Activated CD4-positive, alpha-beta memory T cell treated with anti-CD3 and anti-CD28 coated beads for 36 hours (primary cell): ENCODE data around the gene DIS3L2. TPM values are rescaled to one million over a fixed set of nuclear protein-coding genes. Genes with fewer than 3 reads are reported as not detected.

Source experiments
- CTCF ChIA-PET: fragments of 350-600 bp; sonication (Branson Sonifier 250); formaldehyde crosslinking; loops from one replicate; lab custom pipeline; 2021; ENCODE audit warnings: antibody characterized with exemption, inconsistent platforms; lab: Charles Lee
- POLR2A ChIA-PET: fragments of 350-600 bp; sonication (Branson Sonifier 250); formaldehyde crosslinking; loops from one replicate; lab custom pipeline; 2021; ENCODE audit warnings: antibody characterized with exemption; lab: Charles Lee
- DNase-seq: peaks from one replicate; pipeline ENCODE4 v3.0.0-alpha.2; 2020
- H3K27ac Mint-ChIP-seq: one replicate; pipeline ENCODE4 v1.8.0; 2021; ENCODE audit warnings: mixed read lengths
- H3K27me3 Mint-ChIP-seq: one replicate; pipeline ENCODE4 v1.8.0; 2021; ENCODE audit warnings: mixed read lengths
- H3K36me3 Mint-ChIP-seq: one replicate; pipeline ENCODE4 v1.8.0; 2021; ENCODE audit warnings: mixed read lengths
- H3K4me1 Mint-ChIP-seq: one replicate; pipeline ENCODE4 v1.8.0; 2021; ENCODE audit warnings: low read depth, mixed read lengths
- H3K4me3 Mint-ChIP-seq: one replicate; pipeline ENCODE4 v1.8.0; 2021; ENCODE audit warnings: mild to moderate bottlenecking, mixed read lengths
- H3K9me3 Mint-ChIP-seq: one replicate; pipeline ENCODE4 v1.8.0; 2021; ENCODE audit warnings: mixed read lengths
- intact Hi-C: fragments of 100-400 bp; cut with micrococcal nuclease; formaldehyde crosslinking; loops from one replicate; pipeline ENCODE4 v1.15.1; 2023
- total RNA-seq, 2 experiments: library from RNA; stranded (reverse); gene quantifications; one replicate each; pipeline ENCODE4 v1.2.3, GENCODE V29; 2021

DIS3L2 gene
- total RNA-seq, 2 experiments from 2014 or later = 20.5 to 25.7 TPM

DNA sequence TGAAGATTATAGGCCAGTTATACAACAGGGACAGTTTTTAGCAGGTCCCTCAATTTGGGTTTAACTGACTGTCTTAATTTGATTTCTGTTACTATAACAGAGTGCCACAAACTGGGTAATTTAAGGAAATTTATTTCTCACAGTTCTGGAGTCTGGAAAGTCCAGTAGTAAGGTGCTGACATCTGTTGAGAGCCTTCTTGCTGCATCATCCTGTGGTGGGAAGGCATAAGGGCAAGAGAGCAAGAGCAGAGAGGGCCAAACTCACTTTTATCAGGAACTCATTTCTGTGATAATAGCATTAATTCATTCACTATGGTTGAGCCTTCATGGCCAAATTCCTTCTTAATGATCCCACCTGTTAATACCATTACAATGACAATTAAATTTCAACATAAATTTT, 36.5 kb downstream of the DIS3L2 start:
- POLR2A ChIA-PET = no interaction called here
- H3K27me3 Mint-ChIP-seq = no peaks in the 10 kb centered on the region

DNA sequence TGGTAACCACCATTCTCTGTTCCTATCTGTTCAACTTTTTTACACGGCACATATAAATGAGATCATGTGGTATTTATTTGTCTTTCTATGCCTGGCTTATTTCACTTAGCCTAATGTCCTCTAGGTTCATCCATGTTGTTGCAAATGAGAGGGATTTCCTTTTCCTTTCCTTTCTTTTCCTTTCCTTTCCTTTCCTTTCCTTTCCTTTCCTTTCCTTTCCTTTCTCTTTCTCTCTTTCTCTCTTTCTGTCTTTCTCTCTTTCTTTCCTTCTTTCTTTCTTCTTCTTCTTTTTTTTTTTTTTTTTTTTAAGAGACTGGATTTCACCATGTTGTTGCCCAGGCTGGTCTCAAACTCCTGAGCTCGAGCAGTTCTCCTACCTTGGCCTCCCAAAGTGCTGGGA, 38.9 kb downstream of the DIS3L2 start:
- Mint-ChIP-seq H3K9me3 (no peaks in the 10 kb centered on the region), H3K27ac (no peak overlapping the region), H3K36me3 (peaks cover under 1% of the 10 kb centered on the region), H3K4me3 (no peak overlapping the region), H3K4me1 (peaks cover 21% of the 10 kb centered on the region), H3K27me3 (no peaks in the 10 kb centered on the region)
- intact Hi-C loops = no loop called here
- no peak for DNase-seq
- CTCF ChIA-PET = no interaction called here
- POLR2A ChIA-PET = no interaction called here

More for the DNA sequence above, 36.5 kb downstream of the DIS3L2 start:
- Mint-ChIP-seq H3K36me3 (no peaks in the 10 kb centered on the region), H3K27ac (no peak overlapping the region), H3K4me3 (no peak overlapping the region), H3K9me3 (no peaks in the 10 kb centered on the region), H3K4me1 (peaks cover 30% of the 10 kb centered on the region)
- CTCF ChIA-PET = no interaction called here
- no peak for DNase-seq
- intact Hi-C loops = no loop called here

DNA sequence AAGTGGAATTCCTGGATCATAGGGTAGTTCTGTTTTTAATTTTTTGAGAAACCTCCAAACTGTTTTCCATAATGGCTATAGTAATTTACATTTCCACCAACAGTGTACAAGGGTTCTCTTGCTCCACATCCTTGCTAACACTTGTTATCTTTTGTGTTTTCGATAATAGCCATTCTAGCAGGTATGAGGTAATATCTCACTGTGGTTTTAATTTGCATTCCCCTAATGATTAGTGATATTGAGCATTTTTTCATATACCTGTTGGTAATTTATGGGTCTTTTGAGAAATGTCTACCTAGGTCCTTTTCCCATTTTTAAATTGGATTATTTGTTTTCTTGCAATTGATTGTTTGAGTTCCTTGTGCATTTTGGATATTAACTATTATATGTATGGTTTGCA, 39.6 kb downstream of the DIS3L2 start:
- intact Hi-C loops = no loop called here
- H3K9me3 Mint-ChIP-seq = no peaks in the 10 kb centered on the region
- ChIA-PET POLR2A (no interaction called here), CTCF (no interaction called here)
- H3K27me3 Mint-ChIP-seq = no peaks in the 10 kb centered on the region
- H3K27ac Mint-ChIP-seq = no peak overlapping the region
- H3K4me3 Mint-ChIP-seq = no peak overlapping the region
- peaks cover 17% of the 10 kb centered on the region for H3K4me1 Mint-ChIP-seq
- peaks cover 3% of the 10 kb centered on the region for H3K36me3 Mint-ChIP-seq
- DNase-seq = no peak

DNA sequence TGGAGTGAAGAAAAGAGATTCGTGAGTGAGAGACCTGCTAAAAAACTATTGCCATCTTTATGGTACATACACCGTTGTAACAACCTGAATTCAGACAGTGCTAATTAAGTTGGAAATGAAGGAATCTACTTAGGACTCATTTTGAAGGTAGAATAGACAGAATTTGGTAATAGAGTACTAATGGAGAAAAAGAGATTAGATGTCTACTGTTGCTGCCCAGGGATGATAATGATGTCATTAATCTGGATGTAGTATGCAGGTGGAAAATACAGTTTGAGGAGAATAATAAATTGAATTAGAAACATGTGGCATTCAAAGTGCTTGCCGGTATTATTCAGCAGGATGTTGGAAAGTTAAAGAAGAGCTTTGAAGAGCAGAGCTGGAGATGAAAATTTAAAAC, 44.7 kb downstream of the DIS3L2 start:
- Mint-ChIP-seq H3K27me3 (no peaks in the 10 kb centered on the region), H3K4me1 (peaks cover 11% of the 10 kb centered on the region), H3K9me3 (no peaks in the 10 kb centered on the region), H3K36me3 (peaks cover 8% of the 10 kb centered on the region), H3K27ac (no peak overlapping the region), H3K4me3 (no peak overlapping the region)
- ChIA-PET CTCF (no interaction called here), POLR2A (no interaction called here)
- DNase-seq = no peak
- intact Hi-C loops = no loop called here

DNA sequence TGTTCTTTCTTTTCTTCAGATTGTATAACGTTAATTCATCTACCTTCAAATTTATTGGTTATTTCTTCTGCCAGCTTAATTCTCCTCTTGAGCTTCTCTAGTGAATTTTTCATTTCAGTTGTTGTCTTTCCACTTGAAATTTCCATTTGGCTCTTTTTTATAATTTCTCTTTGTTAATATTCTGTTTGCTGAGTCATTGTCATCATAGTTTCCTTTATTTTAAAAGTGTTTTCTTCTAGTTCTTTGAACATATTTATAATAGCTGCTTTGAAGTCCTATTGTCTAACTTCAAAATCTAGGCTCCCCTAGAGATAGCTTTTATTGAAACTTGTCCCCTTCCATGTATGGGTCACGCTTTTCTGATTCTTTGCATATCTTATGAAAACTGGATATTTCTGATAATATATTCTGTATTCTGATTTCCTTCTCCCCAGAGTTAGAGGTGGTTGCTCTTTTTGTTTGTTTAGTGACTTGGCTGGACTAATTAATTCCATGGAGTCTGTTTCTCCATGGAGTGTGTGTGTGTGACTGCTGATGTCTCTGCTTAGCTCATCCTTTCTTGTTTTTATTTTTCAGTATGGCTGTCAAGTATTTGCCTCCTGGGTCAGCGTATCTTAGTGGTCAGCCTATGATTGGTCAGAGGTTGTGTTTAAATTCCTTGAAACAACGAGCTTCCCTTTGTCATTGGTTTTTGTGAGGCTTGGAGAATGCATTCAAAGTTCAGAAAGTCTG, 47.6 kb downstream of the DIS3L2 start:
- CTCF ChIA-PET = no interaction called here
- Mint-ChIP-seq H3K36me3 (peaks cover 8% of the 10 kb centered on the region), H3K27me3 (no peaks in the 10 kb centered on the region), H3K4me3 (no peak overlapping the region), H3K4me1 (peaks cover 3% of the 10 kb centered on the region), H3K9me3 (no peaks in the 10 kb centered on the region), H3K27ac (no peak overlapping the region)
- POLR2A ChIA-PET = no interaction called here
- intact Hi-C loops = no loop called here
- no peak for DNase-seq

DNA sequence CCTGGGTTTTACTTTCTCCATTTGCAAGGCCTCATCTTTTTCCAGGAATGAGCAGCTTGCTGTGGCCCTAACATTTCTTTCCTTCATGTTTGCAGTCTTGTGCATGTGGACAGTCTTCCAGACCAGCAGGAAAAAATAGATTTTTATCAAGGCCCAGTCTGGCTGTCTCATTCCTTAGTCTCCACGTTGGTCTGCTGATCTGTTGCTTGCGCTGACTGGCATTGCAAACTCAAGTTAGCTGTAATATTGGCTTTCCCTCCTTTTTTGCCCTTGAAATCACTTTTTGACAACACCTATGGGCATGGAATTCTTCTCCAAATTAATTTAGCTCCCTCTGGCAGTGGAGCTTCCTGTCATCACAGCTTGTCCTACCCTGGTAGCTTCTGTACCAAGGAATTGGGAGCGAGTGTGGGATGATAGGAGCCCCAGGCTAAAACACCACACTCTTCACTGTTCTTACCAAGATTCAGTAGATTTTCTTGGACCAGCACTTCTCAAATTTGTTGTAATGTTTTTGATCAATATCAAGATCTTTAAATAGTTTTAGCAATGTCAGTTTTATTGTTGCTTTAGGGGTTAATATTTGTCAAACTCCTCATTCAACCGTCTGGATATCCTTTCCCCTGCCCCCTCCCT, 48.2 kb downstream of the DIS3L2 start:
- no peaks in the 10 kb centered on the region for H3K27me3 Mint-ChIP-seq
- H3K4me3 Mint-ChIP-seq = no peak overlapping the region
- ChIA-PET CTCF (no interaction called here), POLR2A (no interaction called here)
- no peaks in the 10 kb centered on the region for H3K9me3 Mint-ChIP-seq
- DNase-seq = no peak
- intact Hi-C loops = no loop called here
- H3K36me3 Mint-ChIP-seq = peaks cover 11% of the 10 kb centered on the region
- peaks cover 3% of the 10 kb centered on the region for H3K4me1 Mint-ChIP-seq
- no peak overlapping the region for H3K27ac Mint-ChIP-seq

DNA sequence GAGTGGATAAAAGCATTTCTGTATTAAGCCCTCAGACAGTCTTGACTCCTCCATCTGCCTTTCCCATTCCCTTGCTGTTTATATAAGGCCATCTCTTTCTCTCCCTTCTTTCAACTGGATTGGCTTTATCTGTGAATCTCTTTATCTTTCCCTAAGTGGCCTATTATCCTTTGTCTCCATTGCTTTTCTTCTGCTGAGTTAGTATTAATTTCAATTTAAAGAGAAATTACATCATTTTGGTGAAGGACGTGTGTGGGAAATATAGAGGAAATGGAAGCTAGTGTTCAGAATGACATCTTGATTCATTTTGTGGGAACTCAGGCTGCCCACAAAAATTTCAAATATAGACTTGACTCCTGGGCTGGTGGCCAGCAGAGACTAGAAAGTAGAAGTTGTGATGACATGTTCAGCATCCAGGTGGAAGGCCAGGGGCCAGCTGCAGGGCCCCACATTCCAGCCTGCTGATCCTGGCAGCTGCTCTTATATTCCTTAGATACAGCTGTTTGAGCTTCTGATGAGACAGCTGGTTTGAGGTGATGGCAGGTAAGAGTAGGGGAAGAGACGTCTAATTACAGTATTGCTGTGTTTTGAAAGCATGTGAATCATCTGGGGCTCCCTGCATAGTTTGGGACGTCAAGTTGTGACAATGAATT, 52.3 kb downstream of the DIS3L2 start:
- ChIA-PET POLR2A (no interaction called here), CTCF (interaction anchor here (0.6 to 0.9 kb wide), 2 partner anchors 12 to 552 kb away, joined by 3 read pairs; no protein-coding TSS in a partner anchor)
- H3K27me3 Mint-ChIP-seq = no peaks in the 10 kb centered on the region
- intact Hi-C loops = no loop called here
- H3K27ac Mint-ChIP-seq = no peak overlapping the region
- H3K4me1 Mint-ChIP-seq = peaks cover 10% of the 10 kb centered on the region
- H3K9me3 Mint-ChIP-seq = no peaks in the 10 kb centered on the region
- H3K4me3 Mint-ChIP-seq = no peak overlapping the region
- DNase-seq = peak; percentile 11
- peaks cover 21% of the 10 kb centered on the region for H3K36me3 Mint-ChIP-seq

DNA sequence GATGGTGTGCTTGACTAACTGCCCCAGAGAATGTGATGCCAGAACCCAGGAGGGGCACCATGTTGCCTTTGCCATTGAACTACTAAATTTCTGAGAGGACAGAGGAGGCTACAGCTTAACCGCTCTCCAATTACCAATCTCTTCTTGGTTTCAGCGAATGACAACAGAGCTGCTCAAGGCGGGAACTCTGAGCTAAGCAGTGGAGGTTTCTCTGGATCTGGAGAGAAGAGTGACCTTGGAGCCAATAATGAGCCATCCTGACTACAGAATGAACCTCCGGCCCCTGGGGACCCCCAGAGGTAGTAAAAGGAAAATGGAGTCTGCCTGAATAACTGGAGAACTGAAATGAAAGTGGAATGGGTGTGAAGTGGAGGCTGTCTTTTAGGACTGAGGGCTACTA, 53.2 kb downstream of the DIS3L2 start:
- H3K27me3 Mint-ChIP-seq = no peaks in the 10 kb centered on the region
- no peak overlapping the region for H3K27ac Mint-ChIP-seq
- H3K4me3 Mint-ChIP-seq = no peak overlapping the region
- no peaks in the 10 kb centered on the region for H3K9me3 Mint-ChIP-seq
- intact Hi-C loops = no loop called here
- DNase-seq = no peak
- H3K36me3 Mint-ChIP-seq = peaks cover 21% of the 10 kb centered on the region
- peaks cover 7% of the 10 kb centered on the region for H3K4me1 Mint-ChIP-seq
- POLR2A ChIA-PET = no interaction called here
- CTCF ChIA-PET = interaction anchor here (0.9 kb wide), 1 partner anchor 12 kb away, joined by 3 read pairs; no protein-coding TSS in a partner anchor

DNA sequence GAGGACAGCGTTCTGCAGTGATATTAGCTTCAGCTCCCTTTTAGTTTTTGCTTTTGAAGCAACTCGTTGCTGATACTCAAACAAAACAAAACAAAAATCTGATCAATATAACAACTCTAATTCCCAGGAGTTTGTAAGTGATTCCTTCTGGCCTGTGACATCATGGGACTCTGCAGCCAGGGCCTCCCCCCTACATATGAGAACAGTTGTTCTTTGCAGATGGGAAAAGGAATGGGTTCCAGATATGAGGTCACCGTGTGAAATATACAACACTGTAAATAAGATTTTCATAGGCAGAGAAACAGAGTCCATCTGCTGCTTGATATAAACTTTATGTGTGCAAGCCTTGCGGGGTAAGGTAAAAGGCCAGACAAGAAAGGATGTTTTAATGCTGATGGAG, 56.7 kb downstream of the DIS3L2 start:
- peaks cover 21% of the 10 kb centered on the region for H3K36me3 Mint-ChIP-seq
- no peak overlapping the region for H3K4me3 Mint-ChIP-seq
- H3K4me1 Mint-ChIP-seq = peaks cover 7% of the 10 kb centered on the region
- no peaks in the 10 kb centered on the region for H3K27me3 Mint-ChIP-seq
- no peak for DNase-seq
- ChIA-PET POLR2A (no interaction called here), CTCF (no interaction called here)
- no peak overlapping the region for H3K27ac Mint-ChIP-seq
- no peaks in the 10 kb centered on the region for H3K9me3 Mint-ChIP-seq
- intact Hi-C loops = no loop called here

DNA sequence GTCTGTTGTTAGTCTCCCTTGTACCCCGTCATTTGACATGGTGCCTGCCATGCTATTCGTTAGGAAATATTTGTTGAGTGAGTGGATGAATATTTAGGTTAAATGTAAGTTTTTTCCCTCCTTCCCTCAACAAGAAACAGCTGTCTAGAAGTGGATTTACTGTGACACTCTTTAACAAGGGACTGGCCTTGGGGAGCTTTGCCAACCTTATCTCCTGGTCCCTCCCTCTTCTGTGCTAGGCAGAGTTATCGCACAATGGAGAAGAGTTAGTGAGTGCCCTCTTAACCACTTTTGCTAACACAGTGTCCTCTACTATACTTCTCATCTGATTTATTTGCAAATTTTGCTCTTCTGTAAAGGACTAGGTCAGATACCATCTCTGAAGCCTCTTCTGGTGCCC, 61.2 kb downstream of the DIS3L2 start:
- DNase-seq = no peak
- Mint-ChIP-seq H3K36me3 (peaks cover 19% of the 10 kb centered on the region), H3K4me1 (peaks cover 15% of the 10 kb centered on the region), H3K27me3 (no peaks in the 10 kb centered on the region), H3K4me3 (no peak overlapping the region), H3K27ac (no peak overlapping the region), H3K9me3 (no peaks in the 10 kb centered on the region)
- POLR2A ChIA-PET = no interaction called here
- intact Hi-C loops = no loop called here
- CTCF ChIA-PET = interaction anchor here (0.7 kb wide), 1 partner anchor 483 kb away, joined by 3 read pairs; no protein-coding TSS in a partner anchor

DNA sequence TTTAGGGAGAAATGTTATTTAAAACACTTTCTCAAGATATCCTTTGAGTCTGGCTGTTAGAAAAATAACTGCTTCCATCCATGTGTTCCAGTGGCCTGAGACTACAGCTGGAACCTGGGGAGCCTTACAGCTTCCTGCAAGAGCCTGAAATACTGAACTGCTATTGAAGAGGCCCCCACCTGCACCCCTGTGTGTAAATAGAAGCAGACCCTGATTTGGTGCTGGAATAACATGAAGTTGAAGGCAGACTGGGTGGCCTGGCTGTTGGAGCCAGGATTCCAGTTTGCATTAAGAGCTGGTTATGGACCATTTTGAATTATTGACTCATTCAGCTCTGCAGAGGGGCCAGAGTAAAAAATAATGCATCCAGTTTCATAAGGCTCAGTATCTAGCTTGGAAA, 61.9 kb downstream of the DIS3L2 start:
- CTCF ChIA-PET = no interaction called here
- no peaks in the 10 kb centered on the region for H3K9me3 Mint-ChIP-seq
- no peaks in the 10 kb centered on the region for H3K27me3 Mint-ChIP-seq
- no peak overlapping the region for H3K4me3 Mint-ChIP-seq
- no peak for DNase-seq
- POLR2A ChIA-PET = no interaction called here
- no peak overlapping the region for H3K27ac Mint-ChIP-seq
- H3K4me1 Mint-ChIP-seq = peaks cover 23% of the 10 kb centered on the region
- intact Hi-C loops = no loop called here
- peaks cover 25% of the 10 kb centered on the region for H3K36me3 Mint-ChIP-seq

DNA sequence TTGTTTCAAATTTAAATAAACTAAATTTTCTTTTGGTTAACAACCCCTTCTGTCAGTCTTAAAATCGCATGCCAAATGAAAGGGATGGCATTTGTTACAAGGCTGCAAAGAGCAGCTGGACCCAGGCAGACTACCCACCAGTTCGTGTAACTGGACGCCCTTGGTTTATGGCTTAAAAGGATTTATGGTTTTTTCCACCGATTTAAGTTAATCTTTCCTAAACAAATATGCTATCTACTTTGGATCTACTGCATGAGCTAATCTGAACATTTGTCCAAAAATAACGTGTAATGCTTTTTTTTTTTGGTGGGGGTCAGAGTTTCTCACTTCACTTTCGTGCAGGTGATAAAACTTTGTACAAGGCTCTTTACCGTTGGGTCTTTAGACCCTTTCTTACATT, 62.9 kb downstream of the DIS3L2 start:
- intact Hi-C loops = no loop called here
- Mint-ChIP-seq H3K9me3 (no peaks in the 10 kb centered on the region), H3K4me3 (no peak overlapping the region), H3K27ac (no peak overlapping the region), H3K4me1 (peaks cover 30% of the 10 kb centered on the region), H3K36me3 (peaks cover 29% of the 10 kb centered on the region), H3K27me3 (peaks cover 2% of the 10 kb centered on the region)
- POLR2A ChIA-PET = no interaction called here
- CTCF ChIA-PET = no interaction called here
- no peak for DNase-seq
